Measurements from ENCODE around the gene NRAP. TPM values are rescaled to one million over a fixed set of nuclear protein-coding genes. Genes with fewer than 3 reads are reported as not detected.

NRAP gene
- polyA plus RNA-seq, 1 of the 3 experiments (the other 2 are of a cell fraction): not detected

DNA sequence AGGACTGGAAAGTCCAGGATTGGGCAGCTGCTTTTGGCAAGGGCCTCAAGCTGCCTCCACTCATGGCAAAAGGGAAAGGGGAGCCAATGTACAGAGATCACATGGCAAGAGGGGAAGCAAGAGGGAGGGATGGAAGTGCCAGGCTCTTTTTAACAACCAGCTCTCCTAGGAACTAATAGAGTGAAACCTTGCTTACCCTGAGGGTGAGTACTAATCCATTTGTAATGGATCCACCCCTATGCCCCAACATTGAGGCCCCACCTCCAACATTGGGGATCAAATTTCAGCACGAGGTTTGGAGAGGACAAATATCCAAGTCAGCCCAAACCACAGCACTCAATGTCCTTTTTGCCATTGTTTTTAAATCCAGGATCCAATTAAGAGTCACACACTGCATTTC, 98.5 kb downstream of the NRAP start:
- no peak overlapping the region for H3K27ac ChIP-seq (ENCODE audit: low read depth in 2 of 2, low read length in 1 of 2)
- no peaks in the 10 kb centered on the region; the same call in 1 of the 2 replicates for H3K27me3 ChIP-seq (ENCODE audit: insufficient read depth)
- ChIA-PET CTCF (interaction anchor here (1.0 to 5.3 kb wide), 4 partner anchors 7 to 180 kb away, joined by 3 to 48 read pairs (median 19); no protein-coding TSS in a partner anchor), POLR2A (no interaction called here)
- H3K9ac ChIP-seq: no peak overlapping the region
- no peak for DNase-seq
- H3F3A ChIP-seq (replicated peaks; ENCODE audit: insufficient read depth): no peaks in the 10 kb centered on the region
- 17% methylated on average over 1 of the region's 1 CpG for WGBS (ENCODE audit: low lambda C conversion rate)
- TF ChIP-seq POLR2AphosphoS5 (IDR thresholded peaks at IDR 0.05; ENCODE audit: low read depth, low read length): no peak
- TF ChIP-seq NFIC (IDR thresholded peaks at IDR 0.05; ENCODE audit: borderline replicate concordance): no peak
- no peak for TF ChIP-seq RAD21 (IDR thresholded peaks at IDR 0.05; ENCODE audit: low read length)
- TF ChIP-seq TCF12 (IDR thresholded peaks at IDR 0.05): no peak
- TF ChIP-seq, protein P1, sequence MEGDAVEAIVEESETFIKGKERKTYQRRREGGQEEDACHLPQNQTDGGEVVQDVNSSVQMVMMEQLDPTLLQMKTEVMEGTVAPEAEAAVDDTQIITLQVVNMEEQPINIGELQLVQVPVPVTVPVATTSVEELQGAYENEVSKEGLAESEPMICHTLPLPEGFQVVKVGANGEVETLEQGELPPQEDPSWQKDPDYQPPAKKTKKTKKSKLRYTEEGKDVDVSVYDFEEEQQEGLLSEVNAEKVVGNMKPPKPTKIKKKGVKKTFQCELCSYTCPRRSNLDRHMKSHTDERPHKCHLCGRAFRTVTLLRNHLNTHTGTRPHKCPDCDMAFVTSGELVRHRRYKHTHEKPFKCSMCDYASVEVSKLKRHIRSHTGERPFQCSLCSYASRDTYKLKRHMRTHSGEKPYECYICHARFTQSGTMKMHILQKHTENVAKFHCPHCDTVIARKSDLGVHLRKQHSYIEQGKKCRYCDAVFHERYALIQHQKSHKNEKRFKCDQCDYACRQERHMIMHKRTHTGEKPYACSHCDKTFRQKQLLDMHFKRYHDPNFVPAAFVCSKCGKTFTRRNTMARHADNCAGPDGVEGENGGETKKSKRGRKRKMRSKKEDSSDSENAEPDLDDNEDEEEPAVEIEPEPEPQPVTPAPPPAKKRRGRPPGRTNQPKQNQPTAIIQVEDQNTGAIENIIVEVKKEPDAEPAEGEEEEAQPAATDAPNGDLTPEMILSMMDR (IDR thresholded peaks at IDR 0.05): no peak
- TF ChIP-seq SMC3 (IDR thresholded peaks at IDR 0.05; ENCODE audit: low read depth, low read length): no peak
- TF ChIP-seq TEAD4 (IDR thresholded peaks at IDR 0.05; ENCODE audit: borderline replicate concordance, insufficient read depth): no peak
- TF ChIP-seq FOSL2 (IDR thresholded peaks at IDR 0.05; ENCODE audit: borderline replicate concordance, low read depth): no peak
- H3K36me3 ChIP-seq (replicated peaks in 1 of 2; ENCODE audit: control insufficient read depth in 1 of 2, insufficient read depth in 2 of 2, low read length in 1 of 2): no peaks in the 10 kb centered on the region
- H4K20me1 ChIP-seq (ENCODE audit: insufficient read depth): no peaks in the 10 kb centered on the region
- no peak overlapping the region for H3K4me3 ChIP-seq (ENCODE audit: low read depth in 2 of 2, low read length in 1 of 2)
- no peaks in the 10 kb centered on the region for H3K79me2 ChIP-seq (ENCODE audit: insufficient read depth)
- no peak overlapping the region for H2AFZ ChIP-seq (ENCODE audit: low read depth)
- H3K4me2 ChIP-seq: no peak overlapping the region
- no peaks in the 10 kb centered on the region for H3K9me2 ChIP-seq
- no peaks in the 10 kb centered on the region; a peak in 1 of 4 replicates for H3K4me1 ChIP-seq (ENCODE audit: control insufficient read depth in 1 of 2, insufficient read depth in 2 of 2, low read depth in 1 of 2, low read length in 1 of 2)
- H3K9me3 ChIP-seq: no peaks in the 10 kb centered on the region

- peak overlapping the region; percentile 60 for H2AFZ ChIP-seq (ENCODE audit: low read depth)
- ChIA-PET CTCF (interaction anchor here (0.6 to 5.3 kb wide), 45 partner anchors 9 to 1091 kb away, joined by 3 to 48 read pairs (median 4); no protein-coding TSS in a partner anchor), POLR2A (no interaction called here)
- WGBS (ENCODE audit: low lambda C conversion rate): 14% methylated on average over 18 of the region's 18 CpGs
- no peaks in the 10 kb centered on the region for H3K36me3 ChIP-seq (replicated peaks in 1 of 2; ENCODE audit: control insufficient read depth in 1 of 2, insufficient read depth in 2 of 2, low read length in 1 of 2)
- no peaks in the 10 kb centered on the region for H3K9me2 ChIP-seq
- DNase-seq: peak; percentile 82
- H3K4me3 ChIP-seq (ENCODE audit: low read depth in 2 of 2, low read length in 1 of 2): peak overlapping the region; percentile 42 to 55; a peak in 3 of 4 replicates
- TF ChIP-seq RAD21 (IDR thresholded peaks at IDR 0.05; ENCODE audit: low read length): peak; percentile 91
- TF ChIP-seq, protein P2, sequence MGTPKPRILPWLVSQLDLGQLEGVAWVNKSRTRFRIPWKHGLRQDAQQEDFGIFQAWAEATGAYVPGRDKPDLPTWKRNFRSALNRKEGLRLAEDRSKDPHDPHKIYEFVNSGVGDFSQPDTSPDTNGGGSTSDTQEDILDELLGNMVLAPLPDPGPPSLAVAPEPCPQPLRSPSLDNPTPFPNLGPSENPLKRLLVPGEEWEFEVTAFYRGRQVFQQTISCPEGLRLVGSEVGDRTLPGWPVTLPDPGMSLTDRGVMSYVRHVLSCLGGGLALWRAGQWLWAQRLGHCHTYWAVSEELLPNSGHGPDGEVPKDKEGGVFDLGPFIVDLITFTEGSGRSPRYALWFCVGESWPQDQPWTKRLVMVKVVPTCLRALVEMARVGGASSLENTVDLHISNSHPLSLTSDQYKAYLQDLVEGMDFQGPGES (IDR thresholded peaks at IDR 0.05; ENCODE audit: low read depth, low read length): no peak
- no peak for TF ChIP-seq MEF2A (IDR thresholded peaks at IDR 0.05; ENCODE audit: borderline replicate concordance, low read depth)
- no peak for TF ChIP-seq TEAD4 (IDR thresholded peaks at IDR 0.05; ENCODE audit: borderline replicate concordance, insufficient read depth)
- TF ChIP-seq, protein P3, sequence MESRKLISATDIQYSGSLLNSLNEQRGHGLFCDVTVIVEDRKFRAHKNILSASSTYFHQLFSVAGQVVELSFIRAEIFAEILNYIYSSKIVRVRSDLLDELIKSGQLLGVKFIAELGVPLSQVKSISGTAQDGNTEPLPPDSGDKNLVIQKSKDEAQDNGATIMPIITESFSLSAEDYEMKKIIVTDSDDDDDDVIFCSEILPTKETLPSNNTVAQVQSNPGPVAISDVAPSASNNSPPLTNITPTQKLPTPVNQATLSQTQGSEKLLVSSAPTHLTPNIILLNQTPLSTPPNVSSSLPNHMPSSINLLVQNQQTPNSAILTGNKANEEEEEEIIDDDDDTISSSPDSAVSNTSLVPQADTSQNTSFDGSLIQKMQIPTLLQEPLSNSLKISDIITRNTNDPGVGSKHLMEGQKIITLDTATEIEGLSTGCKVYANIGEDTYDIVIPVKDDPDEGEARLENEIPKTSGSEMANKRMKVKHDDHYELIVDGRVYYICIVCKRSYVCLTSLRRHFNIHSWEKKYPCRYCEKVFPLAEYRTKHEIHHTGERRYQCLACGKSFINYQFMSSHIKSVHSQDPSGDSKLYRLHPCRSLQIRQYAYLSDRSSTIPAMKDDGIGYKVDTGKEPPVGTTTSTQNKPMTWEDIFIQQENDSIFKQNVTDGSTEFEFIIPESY (IDR thresholded peaks at IDR 0.05; ENCODE audit: borderline replicate concordance, low read depth): no peak
- no peak for TF ChIP-seq EP300 (IDR thresholded peaks at IDR 0.05; ENCODE audit: borderline replicate concordance in 1 of 2, low read depth in 1 of 2, low read length in 1 of 2)
- TF ChIP-seq, protein P4, sequence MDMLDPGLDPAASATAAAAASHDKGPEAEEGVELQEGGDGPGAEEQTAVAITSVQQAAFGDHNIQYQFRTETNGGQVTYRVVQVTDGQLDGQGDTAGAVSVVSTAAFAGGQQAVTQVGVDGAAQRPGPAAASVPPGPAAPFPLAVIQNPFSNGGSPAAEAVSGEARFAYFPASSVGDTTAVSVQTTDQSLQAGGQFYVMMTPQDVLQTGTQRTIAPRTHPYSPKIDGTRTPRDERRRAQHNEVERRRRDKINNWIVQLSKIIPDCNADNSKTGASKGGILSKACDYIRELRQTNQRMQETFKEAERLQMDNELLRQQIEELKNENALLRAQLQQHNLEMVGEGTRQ (IDR thresholded peaks at IDR 0.05; ENCODE audit: borderline replicate concordance, low read depth, low read length): 0 out of 2 replicates have a peak, but pooled peaks have one; percentile 10
- TF ChIP-seq, protein P1 (IDR thresholded peaks at IDR 0.05): peak; percentile 97
- TF ChIP-seq, protein P5, sequence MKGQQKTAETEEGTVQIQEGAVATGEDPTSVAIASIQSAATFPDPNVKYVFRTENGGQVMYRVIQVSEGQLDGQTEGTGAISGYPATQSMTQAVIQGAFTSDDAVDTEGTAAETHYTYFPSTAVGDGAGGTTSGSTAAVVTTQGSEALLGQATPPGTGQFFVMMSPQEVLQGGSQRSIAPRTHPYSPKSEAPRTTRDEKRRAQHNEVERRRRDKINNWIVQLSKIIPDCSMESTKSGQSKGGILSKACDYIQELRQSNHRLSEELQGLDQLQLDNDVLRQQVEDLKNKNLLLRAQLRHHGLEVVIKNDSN (IDR thresholded peaks at IDR 0.05; ENCODE audit: borderline replicate concordance, low read depth): no peak
- TF ChIP-seq EZH2phosphoT487 (IDR thresholded peaks at IDR 0.05; ENCODE audit: borderline replicate concordance, low read depth): no peak
- peak; percentile 82 for TF ChIP-seq SMC3 (IDR thresholded peaks at IDR 0.05; ENCODE audit: low read depth, low read length)
- no peaks in the 10 kb centered on the region for H3F3A ChIP-seq (replicated peaks; ENCODE audit: insufficient read depth)
- H3K9ac ChIP-seq: no peak overlapping the region
- H3K4me2 ChIP-seq: peak overlapping the region; percentile 56
- no peaks in the 10 kb centered on the region for H3K9me3 ChIP-seq
- no peaks in the 10 kb centered on the region for H4K20me1 ChIP-seq (ENCODE audit: insufficient read depth)
- H3K4me1 ChIP-seq (ENCODE audit: control insufficient read depth in 1 of 2, insufficient read depth in 2 of 2, low read depth in 1 of 2, low read length in 1 of 2): no peaks in the 10 kb centered on the region; a peak in 1 of 4 replicates
- H3K27ac ChIP-seq (ENCODE audit: low read depth in 2 of 2, low read length in 1 of 2): no peak overlapping the region
- H3K27me3 ChIP-seq (ENCODE audit: insufficient read depth): no peaks in the 10 kb centered on the region; the same call in 1 of the 2 replicates
- H3K79me2 ChIP-seq (ENCODE audit: insufficient read depth): no peaks in the 10 kb centered on the region
These were observed 100.3 kb downstream of the NRAP start for GRCh38 chr10:113563306-113564088.
